Dendritic cell treated with granulocyte-macrophage colony-stimulating factor and Interleukin-4, amounts not matched to agents 40 ng/mL and 50 ng/mL, for 4 days (primary cell): ENCODE data around the gene ZNF503.

ENCODE experiments used
- H3K27ac Mint-ChIP-seq: one replicate; pipeline ENCODE4 v1.8.0; 2022; ENCODE audit warnings: mild to moderate bottlenecking, mixed read lengths
- H3K27me3 Mint-ChIP-seq: one replicate; pipeline ENCODE4 v1.8.0; 2022; ENCODE audit warnings: mild to moderate bottlenecking, mixed read lengths
- H3K36me3 Mint-ChIP-seq: one replicate; pipeline ENCODE4 v1.8.0; 2022; ENCODE audit warnings: low read depth, mixed read lengths
- H3K4me1 Mint-ChIP-seq: one replicate; pipeline ENCODE4 v1.8.0; 2022; ENCODE audit warnings: low read depth, mixed read lengths
- H3K4me3 Mint-ChIP-seq: one replicate; pipeline ENCODE4 v1.8.0; 2022; ENCODE audit warnings: mild to moderate bottlenecking, moderate library complexity, mixed read lengths
- H3K9me3 Mint-ChIP-seq: one replicate; pipeline ENCODE4 v1.8.0; 2022; ENCODE audit warnings: mixed read lengths
- intact Hi-C: fragments of 100-400 bp; cut with micrococcal nuclease; formaldehyde crosslinking; loops from one replicate; pipeline ENCODE4 v1.15.0; 2022

Gene ZNF503

DNA sequence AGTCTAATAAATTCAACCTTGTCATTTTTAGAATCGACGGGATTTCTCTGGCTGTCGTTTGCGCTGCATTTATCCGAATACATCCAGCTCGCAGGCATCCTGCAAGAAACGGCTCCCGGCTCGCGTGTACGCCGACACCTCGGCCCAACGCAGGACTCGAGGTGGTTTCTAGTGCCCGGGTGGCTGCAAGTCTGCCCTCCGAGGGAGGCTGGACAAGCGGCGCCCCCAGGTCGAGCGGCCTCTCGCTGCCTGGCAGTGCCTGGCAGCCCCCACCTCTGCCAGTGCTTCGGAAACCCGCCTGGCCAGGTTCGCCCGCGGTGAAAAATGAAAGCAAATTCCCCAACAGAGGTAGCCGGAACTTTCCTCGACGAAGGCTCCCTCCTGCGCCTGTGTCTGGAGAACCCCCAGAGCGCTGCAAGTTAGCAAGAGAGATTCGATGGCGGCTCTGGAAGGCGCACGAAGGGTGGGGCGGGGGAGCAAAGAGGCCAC, 5.7 kb upstream of the ZNF503 start:
- peak overlapping the region; percentile 96 for H3K4me3 Mint-ChIP-seq
- H3K4me1 Mint-ChIP-seq: peaks cover 48% of the 10 kb centered on the region
- H3K36me3 Mint-ChIP-seq: peaks cover 22% of the 10 kb centered on the region
- peak overlapping the region; percentile 37 for H3K27ac Mint-ChIP-seq
- peaks cover 80% of the 10 kb centered on the region for H3K27me3 Mint-ChIP-seq
- no peaks in the 10 kb centered on the region for H3K9me3 Mint-ChIP-seq
- intact Hi-C loops: loop anchor here (10.0 kb wide), 1 partner anchor 118 kb away; no protein-coding TSS in a partner anchor

DNA sequence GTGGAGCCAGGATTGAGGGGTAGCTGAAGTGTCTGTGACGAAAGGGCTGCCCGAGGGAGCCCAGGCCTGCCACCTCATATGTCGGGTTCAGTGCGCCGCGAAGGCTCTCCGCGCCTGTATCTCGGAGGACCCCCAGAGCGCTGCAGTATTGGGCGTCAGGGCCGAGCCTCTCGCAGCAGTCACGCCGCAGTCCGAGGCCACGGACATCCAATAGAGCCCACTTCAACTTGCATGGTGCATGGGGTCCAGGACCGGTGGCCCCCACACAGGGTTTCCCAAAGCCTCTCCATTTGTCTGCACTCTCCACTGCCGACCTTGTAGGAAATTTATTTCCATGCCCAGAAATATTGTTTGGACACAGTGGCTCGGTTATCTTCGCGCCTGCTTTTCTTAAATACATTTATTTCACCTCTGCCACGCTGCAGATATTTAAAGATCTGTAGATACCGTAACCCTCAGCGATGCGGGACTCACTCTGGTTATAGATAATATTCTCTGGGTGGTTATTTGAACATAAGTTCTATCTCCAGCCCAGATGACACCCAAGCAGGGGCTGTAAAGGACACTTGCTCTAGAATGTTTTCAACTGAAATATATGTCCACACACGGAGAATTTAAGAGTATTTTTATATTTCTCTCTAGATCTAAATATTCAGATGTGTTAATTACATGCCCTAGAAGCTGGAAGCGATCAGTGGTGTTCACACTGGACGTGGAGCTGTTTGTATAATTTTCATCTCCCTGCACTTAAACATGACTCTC, 5.1 kb upstream of the ZNF503 start:
- intact Hi-C loops: loop anchor here (10.0 kb wide), 1 partner anchor 118 kb away; no protein-coding TSS in a partner anchor
- no peak overlapping the region for H3K4me3 Mint-ChIP-seq

DNA sequence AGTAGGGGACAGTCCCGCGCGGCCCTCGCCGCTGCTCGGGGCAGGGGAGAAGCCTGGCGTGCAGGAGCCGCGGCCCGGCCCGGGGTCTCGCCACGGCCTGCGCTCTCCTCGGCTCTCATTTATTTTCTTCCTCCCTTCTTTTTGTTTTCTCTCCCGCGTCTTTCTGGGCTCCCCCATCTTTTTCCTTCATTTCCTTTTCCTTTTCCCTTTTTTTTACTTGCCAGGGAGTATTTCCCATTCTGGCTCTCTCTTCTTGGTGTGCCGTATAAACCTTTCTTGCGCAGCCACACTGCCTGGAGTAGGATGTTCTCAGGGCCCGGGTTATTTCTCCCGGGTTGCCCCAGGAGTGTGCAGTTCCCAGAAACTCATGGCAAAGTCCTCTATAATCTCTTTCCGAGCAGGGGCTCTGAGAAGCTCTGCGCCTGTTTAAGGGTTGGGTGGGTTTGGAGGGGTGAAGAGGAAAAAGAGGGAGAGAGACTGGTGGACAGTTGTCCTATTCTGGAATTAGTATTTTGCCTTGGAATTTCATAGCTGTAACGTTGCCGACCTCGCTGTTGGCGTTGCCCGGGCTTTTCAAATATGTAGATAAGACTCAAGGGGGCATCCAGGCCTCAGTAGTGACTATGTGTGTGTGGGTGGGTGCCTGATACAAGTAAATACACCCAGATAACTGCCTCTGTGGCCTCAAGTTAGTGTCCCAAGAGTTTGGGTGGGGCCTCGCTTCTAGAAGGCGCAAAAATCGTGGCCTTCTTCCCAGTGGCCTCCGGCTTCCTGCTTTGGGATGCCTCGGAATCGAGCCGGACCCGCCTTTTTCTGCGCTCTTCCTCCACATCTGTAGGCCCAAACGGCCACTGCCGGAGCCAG, 4.3 kb upstream of the ZNF503 start:
- Mint-ChIP-seq H3K27me3 (peaks cover 75% of the 10 kb centered on the region), H3K9me3 (no peaks in the 10 kb centered on the region), H3K4me3 (peak overlapping the region; percentile 15), H3K36me3 (peaks cover 35% of the 10 kb centered on the region), H3K27ac (no peak overlapping the region), H3K4me1 (peaks cover 48% of the 10 kb centered on the region)
- intact Hi-C loops: loop anchor here (10.0 kb wide), 1 partner anchor 119 kb away; no protein-coding TSS in a partner anchor

More for the DNA sequence above, 5.1 kb upstream of the ZNF503 start:
- Mint-ChIP-seq H3K27me3 (peaks cover 80% of the 10 kb centered on the region), H3K4me1 (peaks cover 48% of the 10 kb centered on the region), H3K27ac (no peak overlapping the region), H3K36me3 (peaks cover 28% of the 10 kb centered on the region), H3K9me3 (no peaks in the 10 kb centered on the region)

DNA sequence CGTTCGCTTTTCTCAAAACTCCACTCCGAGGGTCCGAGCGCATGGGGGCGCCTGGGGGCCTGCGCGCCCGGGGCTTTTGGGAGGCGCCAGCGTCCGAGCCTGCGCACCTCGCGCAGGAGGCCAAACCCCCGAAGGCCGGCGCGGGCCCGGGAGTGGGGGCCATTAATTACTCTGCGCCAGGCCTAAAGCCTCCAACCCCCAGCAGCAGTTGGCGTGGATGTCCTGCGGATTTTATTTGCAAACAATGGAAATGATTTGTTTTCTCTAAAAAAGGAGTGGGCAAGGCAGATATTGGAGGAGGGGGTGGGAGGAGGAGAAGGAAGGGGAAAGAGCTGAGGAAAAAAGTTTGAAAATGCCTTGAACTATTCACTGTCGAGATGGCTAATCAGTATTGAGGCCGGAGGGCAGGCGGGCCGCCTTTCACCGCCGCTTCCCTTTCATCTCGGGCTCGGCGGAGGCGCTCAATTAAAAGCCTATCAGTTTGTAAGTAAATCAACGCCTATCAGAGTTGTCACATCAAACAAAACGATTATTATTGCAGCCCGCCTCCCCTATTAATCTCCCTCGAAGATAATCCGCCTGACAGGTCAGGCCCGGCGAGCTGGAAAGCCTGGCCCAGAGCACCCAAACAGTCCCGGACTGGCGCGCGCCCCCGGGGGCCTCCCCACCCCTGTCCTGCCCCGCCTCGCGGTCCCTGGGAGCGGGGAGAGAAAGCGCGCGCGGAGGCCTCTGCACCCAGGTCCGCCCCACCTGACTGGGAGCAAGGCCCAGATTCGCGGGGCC, 3.4 kb upstream of the ZNF503 start:
- Mint-ChIP-seq H3K9me3 (no peaks in the 10 kb centered on the region), H3K4me1 (peaks cover 50% of the 10 kb centered on the region), H3K27ac (no peak overlapping the region), H3K36me3 (peaks cover 43% of the 10 kb centered on the region), H3K27me3 (peaks cover 66% of the 10 kb centered on the region), H3K4me3 (peak overlapping the region; percentile 2)
- intact Hi-C loops: loop anchor here (5.0 to 10.0 kb wide), 2 partner anchors 120 to 902 kb away; no protein-coding TSS in a partner anchor

DNA sequence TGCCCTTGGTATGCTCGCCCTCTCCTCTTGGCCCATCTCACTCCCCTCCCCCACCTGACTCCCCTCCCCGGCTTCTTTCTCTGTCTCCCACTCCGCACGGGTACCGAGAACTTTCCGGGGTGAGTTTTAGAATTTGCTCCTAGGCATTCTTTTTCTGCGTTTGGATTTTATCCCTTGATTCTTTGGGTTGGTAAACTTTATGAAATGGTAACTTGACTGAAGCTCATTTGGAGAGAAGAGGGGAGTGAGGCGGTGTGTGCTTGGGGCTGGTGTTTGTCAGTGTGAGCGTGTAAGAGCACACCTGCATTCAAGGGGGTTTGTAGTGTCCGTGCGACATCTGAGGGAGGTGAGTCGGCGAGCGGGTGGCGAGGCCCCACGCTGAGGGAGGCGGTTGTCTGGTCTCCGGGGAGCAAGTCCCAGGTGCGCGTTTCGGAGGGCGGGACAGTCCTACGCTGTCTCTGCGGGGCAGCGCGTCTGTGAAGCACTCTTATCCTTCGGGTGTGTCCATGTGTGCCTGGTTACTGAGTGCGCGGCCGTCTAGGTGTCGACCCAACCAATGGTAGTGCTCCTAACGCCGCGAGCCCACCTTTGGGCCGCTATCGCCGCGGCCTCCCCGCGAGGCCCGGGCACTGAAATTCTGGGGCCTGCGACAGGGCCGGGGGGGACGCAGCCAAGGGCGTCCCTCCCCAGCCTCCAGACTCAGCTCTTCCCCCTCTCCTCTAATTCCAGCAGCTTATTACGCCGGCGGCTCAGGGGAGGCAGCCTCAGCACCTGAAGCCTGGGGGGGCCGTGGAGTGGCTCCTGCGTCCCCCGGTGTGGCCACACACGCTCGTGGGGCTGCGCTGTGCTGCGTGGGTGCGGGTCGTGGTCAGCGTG, 2.6 kb upstream of the ZNF503 start:
- H3K27me3 Mint-ChIP-seq: peaks cover 62% of the 10 kb centered on the region
- H3K36me3 Mint-ChIP-seq: peaks cover 47% of the 10 kb centered on the region
- H3K4me1 Mint-ChIP-seq: peaks cover 53% of the 10 kb centered on the region
- intact Hi-C loops: loop anchor here (2.0 to 10.0 kb wide), 3 partner anchors 27 to 903 kb away; partner anchors contain the start of gene LRMDA
- peak overlapping the region; percentile 83 for H3K4me3 Mint-ChIP-seq
- H3K27ac Mint-ChIP-seq: no peak overlapping the region
- H3K9me3 Mint-ChIP-seq: no peaks in the 10 kb centered on the region

DNA sequence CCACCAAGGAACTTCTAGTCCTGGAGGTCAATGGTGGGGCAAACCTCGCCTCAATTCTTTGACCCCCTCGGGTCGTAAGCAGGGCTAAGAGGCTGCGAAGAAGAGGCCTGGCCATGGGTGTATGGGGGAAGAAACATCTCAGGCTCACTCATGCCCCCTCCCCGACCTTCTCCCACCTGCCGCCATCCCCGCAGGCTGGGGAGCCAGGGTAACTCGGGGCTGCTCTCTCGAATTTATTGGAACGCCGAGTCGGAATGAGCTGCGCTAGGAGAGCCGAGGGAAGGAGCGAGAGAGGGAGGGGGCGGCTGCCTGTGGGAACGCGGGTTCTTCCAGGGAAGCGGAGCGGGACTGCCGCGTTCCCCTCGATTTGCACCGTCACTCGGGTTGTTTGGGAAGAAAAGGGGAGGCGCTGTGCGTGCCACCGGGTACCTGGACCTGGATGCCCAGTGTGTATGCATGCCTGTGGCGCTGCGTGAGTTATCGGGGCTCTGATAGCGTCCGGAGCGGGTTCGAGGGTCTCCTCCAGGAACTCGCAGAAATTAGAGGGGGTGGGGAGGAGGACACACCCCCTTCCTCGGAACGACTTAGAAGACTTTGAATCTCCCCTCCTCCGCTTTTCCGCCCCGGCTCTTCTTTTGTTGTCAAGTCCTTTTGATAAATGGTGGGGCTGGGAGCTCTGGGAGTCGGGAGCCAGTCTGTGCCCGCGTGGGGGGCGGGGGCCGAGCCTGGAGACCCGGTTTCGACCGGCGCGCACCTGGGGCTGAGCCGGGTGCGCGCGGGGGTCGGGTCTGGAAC, 1.8 kb upstream of the ZNF503 start:
- H3K9me3 Mint-ChIP-seq: no peaks in the 10 kb centered on the region
- peak overlapping the region; percentile 91 for H3K27ac Mint-ChIP-seq
- intact Hi-C loops: loop anchor here (2.0 to 10.0 kb wide), 3 partner anchors 27 to 904 kb away; partner anchors contain the start of gene LRMDA
- H3K4me3 Mint-ChIP-seq: peak overlapping the region; percentile 83
- peaks cover 53% of the 10 kb centered on the region for H3K4me1 Mint-ChIP-seq
- peaks cover 61% of the 10 kb centered on the region for H3K27me3 Mint-ChIP-seq
- H3K36me3 Mint-ChIP-seq: peaks cover 52% of the 10 kb centered on the region

DNA sequence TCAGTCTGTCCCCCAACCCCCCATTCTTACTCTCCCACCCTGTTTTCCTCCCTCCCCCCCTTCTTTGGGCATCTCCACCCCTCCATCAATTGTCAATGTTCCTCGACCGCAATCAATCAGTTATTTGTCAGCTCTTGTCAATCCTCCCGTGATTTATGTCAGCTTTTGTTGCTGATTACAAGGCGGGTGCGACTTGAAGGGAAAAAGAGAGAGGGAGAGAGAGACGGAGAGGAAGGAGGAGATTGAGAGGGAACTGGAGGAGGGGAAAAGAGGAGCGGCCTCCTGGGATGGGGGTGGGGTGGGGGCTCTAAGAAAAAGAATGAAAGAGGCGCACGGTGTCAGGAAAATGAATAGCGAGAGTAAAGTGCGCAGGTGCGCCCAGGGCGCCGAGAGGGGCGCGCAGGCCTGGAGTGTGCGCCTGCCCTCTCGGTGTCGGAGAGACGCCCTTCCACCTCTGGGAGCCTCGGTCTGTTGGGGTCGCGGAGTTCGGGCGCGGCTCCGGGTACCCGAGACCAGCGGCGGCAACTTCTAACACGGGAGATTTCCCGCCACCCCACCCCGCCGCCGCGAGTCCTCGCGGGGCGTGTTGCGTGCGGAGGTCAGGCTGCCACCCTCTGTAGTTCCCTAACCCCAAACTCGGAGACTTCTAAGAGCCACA, 1.1 kb upstream of the ZNF503 start:
- H3K9me3 Mint-ChIP-seq: no peaks in the 10 kb centered on the region
- peaks cover 56% of the 10 kb centered on the region for H3K36me3 Mint-ChIP-seq
- peaks cover 52% of the 10 kb centered on the region for H3K4me1 Mint-ChIP-seq
- peak overlapping the region; percentile 83 for H3K4me3 Mint-ChIP-seq
- intact Hi-C loops: loop anchor here (2.0 to 10.0 kb wide), 3 partner anchors 28 to 905 kb away; partner anchors contain the start of gene LRMDA
- peaks cover 63% of the 10 kb centered on the region for H3K27me3 Mint-ChIP-seq
- H3K27ac Mint-ChIP-seq: peak overlapping the region; percentile 91

DNA sequence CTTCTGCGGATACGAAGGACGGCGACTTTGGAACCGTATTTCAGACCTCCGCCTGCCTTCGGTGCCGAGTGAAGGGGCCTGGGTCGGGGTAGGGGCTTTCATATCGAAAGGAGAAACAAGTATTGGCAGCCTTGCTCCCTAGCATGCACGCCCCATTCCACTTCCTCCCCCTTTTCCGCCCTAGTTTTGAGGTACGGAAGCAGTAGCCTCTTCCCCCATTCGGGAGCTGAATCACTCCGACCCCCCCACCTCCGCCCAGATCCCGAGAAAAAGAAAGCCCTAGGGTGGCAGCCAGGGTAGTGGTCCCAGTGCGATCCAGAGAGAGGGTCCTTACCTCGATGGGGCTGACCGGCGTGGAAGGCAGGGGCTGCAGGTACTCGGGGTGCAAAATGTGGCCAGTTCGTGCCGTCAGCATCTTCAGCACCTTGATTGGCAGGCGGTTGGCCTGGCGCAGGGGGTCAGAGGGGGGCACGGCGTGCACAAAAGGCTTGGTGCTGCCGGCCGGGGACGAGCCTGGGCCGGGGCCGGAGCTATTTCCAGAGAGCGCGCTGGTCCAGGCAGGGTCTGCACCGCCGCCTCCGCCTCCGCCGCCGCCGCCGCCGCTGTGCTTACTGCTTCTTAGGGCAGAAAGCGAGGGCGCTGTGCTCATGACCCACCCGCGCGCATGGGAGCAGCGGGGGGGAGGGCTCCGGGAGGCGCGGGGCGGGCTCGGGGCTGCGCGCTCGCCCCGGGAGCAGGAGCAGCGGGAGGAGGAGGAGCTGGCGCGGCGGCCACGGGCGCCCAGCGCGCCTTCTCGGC, 594 bp downstream of the ZNF503 start:
- intact Hi-C loops: loop anchor here (1.0 to 10.0 kb wide), 5 partner anchors 124 to 906 kb away; no protein-coding TSS in a partner anchor
- H3K4me3 Mint-ChIP-seq: peak overlapping the region; percentile 83

DNA sequence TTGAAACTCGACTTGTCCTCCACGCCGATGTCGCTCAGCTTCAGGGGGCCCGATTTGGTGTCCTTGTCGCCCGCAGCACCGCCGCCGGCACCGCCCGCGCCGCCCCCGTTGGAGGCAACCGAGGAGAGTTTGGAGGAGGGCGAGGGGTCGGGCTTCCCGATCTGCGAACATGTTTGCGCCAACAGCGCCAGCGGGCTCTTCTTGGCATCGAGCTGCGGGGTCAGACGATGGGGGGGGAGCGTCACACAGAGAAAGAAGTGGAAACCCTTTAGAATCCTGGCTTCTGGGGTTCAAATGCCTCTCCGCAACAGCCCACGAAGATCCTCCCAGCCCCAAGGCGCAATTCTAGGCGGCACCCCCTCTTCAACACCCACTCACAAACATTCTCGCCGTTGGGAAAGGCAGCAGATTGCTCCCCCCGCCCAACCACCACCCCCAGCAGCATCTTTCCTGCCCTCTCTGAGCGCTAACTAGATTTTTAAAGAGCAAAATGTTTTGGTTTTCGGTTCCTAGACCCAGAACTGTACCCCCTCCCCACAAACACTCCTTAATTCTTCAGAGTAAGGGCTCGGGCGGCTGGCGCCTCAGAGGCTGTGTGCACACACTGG, 1.3 kb downstream of the ZNF503 start:
- Mint-ChIP-seq H3K4me3 (peak overlapping the region; percentile 83), H3K27me3 (peaks cover 63% of the 10 kb centered on the region), H3K36me3 (peaks cover 51% of the 10 kb centered on the region), H3K4me1 (peaks cover 54% of the 10 kb centered on the region), H3K27ac (peak overlapping the region; percentile 91), H3K9me3 (no peaks in the 10 kb centered on the region)
- intact Hi-C loops: loop anchor here (1.0 to 10.0 kb wide), 5 partner anchors 125 to 907 kb away; no protein-coding TSS in a partner anchor

More for the DNA sequence above, 594 bp downstream of the ZNF503 start:
- H3K36me3 Mint-ChIP-seq: peaks cover 56% of the 10 kb centered on the region
- H3K27ac Mint-ChIP-seq: peak overlapping the region; percentile 91
- no peaks in the 10 kb centered on the region for H3K9me3 Mint-ChIP-seq
- H3K27me3 Mint-ChIP-seq: peaks cover 63% of the 10 kb centered on the region
- H3K4me1 Mint-ChIP-seq: peaks cover 57% of the 10 kb centered on the region

DNA sequence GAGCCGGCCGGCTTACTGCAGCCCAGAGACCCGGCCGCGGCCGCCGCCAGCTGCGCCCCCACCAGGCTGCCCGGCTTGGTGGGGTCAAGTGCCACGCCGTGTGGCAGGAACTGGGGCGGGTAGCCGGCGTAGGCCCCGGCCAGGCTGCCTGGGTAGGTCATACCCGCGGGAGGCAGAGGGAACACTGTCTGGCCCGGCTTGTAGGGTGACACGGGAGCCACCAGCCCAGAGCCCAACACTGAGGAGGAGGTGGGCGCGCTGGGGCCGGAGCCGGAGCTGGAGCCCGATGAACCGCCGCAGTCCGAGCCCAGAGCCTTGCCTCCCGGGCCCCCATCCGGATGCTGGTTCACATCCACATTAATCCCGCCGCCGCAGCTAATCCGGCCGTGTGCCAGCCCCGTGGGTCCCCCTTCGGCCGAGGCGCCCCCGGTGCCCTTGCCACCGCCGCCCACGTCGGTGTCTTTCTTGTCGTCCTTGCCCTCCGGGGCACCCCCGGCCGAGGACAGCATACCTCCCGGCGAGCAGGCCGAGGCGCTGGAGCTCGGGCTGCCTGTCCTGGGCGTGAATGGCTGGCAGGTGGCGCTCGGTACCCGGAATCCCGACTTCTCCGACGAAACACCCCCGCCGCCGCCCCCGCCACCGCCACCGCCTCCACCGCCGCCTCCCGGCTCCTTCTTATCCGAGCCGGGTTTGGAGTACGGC, 2.0 kb downstream of the ZNF503 start:
- H3K4me1 Mint-ChIP-seq: peaks cover 56% of the 10 kb centered on the region
- intact Hi-C loops: loop anchor here (1.0 to 10.0 kb wide), 7 partner anchors 105 to 1148 kb away; no protein-coding TSS in a partner anchor
- H3K27ac Mint-ChIP-seq: peak overlapping the region; percentile 91
- no peaks in the 10 kb centered on the region for H3K9me3 Mint-ChIP-seq
- peaks cover 51% of the 10 kb centered on the region for H3K36me3 Mint-ChIP-seq
- H3K27me3 Mint-ChIP-seq: peaks cover 63% of the 10 kb centered on the region
- peak overlapping the region; percentile 83 for H3K4me3 Mint-ChIP-seq
